ENCODE data around the gene PSMD12. TPM values are rescaled to one million over a fixed set of nuclear protein-coding genes. Genes with fewer than 3 reads are reported as not detected.

The PSMD12 gene
- total RNA-seq (ENCODE audit: low replicate concordance): 26.7 and 39.7 TPM in 2 replicates

DNA sequence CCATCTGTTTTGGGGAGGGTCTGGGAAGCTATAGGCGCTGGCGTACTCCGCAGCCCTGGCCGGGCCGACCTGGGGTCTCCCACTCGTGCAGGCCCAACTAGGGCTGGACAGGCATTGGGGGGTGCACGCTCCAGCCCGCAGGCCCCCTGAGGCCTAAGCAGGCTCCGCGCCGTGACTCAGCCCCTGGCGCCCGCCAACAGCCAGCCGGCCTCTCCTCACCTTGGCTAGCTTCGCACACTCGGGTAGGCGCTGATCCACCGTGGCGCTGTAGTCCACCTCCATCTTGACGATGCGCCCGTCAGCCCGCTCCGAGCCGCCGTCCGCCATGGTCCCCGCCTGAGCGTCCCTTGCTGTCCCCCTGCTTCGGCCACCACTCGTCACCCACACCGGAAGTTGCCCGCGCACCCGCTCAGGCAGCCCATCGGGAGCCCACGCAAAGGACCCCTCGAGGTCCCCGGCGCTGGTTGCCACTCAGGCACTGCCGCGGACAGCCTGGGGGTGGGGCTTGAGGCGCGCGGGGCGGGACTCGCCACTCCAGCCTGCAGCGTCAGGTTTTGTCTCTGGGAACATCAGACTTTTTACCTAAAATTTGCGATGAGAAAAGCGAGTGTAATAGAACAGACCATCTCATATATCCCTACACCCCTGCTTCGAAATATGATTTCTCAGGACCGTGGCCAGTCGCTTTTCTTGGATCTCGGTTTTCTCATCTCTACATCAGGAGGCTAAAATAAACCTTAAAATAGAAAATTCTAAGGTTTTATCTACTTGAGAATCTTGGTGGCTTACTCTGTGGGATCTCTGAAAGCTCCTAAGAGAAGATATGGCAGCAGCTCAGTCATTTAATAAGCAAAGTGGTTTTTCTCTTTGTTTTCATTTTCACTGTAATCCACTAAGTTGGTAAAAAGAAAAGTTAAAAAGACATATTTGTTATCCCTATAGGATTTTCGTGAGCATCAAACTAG is at the start of gene PSMD12:
Gene PSMD12 (minus strand): TSS at position 385 of the 965 bp plus-strand sequence. CDS start 58 bp downstream, at position 327.
- H3K36me3 Mint-ChIP-seq: peaks cover 12% of the 10 kb centered on the region
- peak within 1 kb of the TSS; percentile 42 for H3K27ac ChIP-seq
- no peaks in the 10 kb centered on the region for H3F3A ChIP-seq (ENCODE audit: low read depth)
- H3K4me3 ChIP-seq: peak within 1 kb of the TSS; percentile 87
- H3K27me3 ChIP-seq: no peaks in the 10 kb centered on the region
- H3K4me1 ChIP-seq: peaks cover 4% of the 10 kb centered on the region
- H3K79me2 ChIP-seq (ENCODE audit: low read depth): peaks cover 51% of the 10 kb centered on the region
- H3K27ac Mint-ChIP-seq: peak within 1 kb of the TSS; percentile 90
- H2AFZ ChIP-seq (replicated peaks): peak within 1 kb of the TSS; percentile 31
- peak within 1 kb of the TSS; percentile 94 for H3K4me2 ChIP-seq
- H3K36me3 ChIP-seq: no peaks in the 10 kb centered on the region
- no peaks in the 10 kb centered on the region for H3K27me3 Mint-ChIP-seq (ENCODE audit: insufficient read depth, low read depth)
- no peaks in the 10 kb centered on the region for H3K9me3 ChIP-seq (ENCODE audit: low read depth)
- TF ChIP-seq, protein P1, sequence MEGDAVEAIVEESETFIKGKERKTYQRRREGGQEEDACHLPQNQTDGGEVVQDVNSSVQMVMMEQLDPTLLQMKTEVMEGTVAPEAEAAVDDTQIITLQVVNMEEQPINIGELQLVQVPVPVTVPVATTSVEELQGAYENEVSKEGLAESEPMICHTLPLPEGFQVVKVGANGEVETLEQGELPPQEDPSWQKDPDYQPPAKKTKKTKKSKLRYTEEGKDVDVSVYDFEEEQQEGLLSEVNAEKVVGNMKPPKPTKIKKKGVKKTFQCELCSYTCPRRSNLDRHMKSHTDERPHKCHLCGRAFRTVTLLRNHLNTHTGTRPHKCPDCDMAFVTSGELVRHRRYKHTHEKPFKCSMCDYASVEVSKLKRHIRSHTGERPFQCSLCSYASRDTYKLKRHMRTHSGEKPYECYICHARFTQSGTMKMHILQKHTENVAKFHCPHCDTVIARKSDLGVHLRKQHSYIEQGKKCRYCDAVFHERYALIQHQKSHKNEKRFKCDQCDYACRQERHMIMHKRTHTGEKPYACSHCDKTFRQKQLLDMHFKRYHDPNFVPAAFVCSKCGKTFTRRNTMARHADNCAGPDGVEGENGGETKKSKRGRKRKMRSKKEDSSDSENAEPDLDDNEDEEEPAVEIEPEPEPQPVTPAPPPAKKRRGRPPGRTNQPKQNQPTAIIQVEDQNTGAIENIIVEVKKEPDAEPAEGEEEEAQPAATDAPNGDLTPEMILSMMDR (IDR thresholded peaks at IDR 0.05): no peak
- TF ChIP-seq EZH2phosphoT487 (IDR thresholded peaks at IDR 0.05) (no peak), EZH2 (IDR thresholded peaks at IDR 0.05) (no peak)
- peak within 1 kb of the TSS; percentile 97 for H3K4me3 Mint-ChIP-seq
- H4K20me1 ChIP-seq (ENCODE audit: low read depth): peaks cover 35% of the 10 kb centered on the region
- H3K4me1 Mint-ChIP-seq: peaks cover 23% of the 10 kb centered on the region
- no peaks in the 10 kb centered on the region for H3K9me3 Mint-ChIP-seq
- DNase-seq (ENCODE audit: low spot score): peak; percentile 93
- peak within 1 kb of the TSS; percentile 97 for H3K9ac ChIP-seq

DNA sequence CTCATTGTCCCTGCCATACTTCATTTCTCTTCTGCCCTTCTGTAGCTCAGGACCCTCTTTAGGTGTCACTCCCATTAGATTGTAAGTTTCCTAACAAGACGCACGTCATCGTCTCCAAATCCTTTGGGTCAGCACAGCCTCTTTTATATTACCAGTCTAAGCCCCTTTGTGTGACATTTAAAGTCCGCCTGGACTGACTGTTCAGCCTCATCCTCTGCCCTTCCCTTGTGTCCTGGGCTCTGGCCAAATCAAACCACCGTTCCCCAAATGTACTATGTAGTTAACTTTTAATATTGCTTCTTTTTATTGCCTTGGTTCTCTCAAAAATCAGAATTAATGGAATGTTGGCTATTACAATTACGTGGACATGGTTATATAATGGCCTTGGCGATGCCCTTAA is 48.9 kb upstream of the PSMD12 start:
- Histone ChIP-seq H3K36me3 (no peaks in the 10 kb centered on the region), H3K79me2 (ENCODE audit: low read depth) (no peaks in the 10 kb centered on the region), H3K4me3 (no peak overlapping the region), H3K4me2 (no peak overlapping the region), H3K9me3 (ENCODE audit: low read depth) (no peaks in the 10 kb centered on the region), H3F3A (ENCODE audit: low read depth) (no peaks in the 10 kb centered on the region), H4K20me1 (ENCODE audit: low read depth) (no peaks in the 10 kb centered on the region), H2AFZ (replicated peaks) (no peak overlapping the region), H3K27ac (no peak overlapping the region), H3K9ac (no peak overlapping the region), H3K4me1 (no peaks in the 10 kb centered on the region), H3K27me3 (no peaks in the 10 kb centered on the region)
- H3K4me3 Mint-ChIP-seq: no peak overlapping the region
- no peaks in the 10 kb centered on the region for H3K4me1 Mint-ChIP-seq
- peaks cover 6% of the 10 kb centered on the region for H3K27me3 Mint-ChIP-seq (ENCODE audit: insufficient read depth, low read depth)
- DNase-seq (ENCODE audit: low spot score): no peak
- no peak overlapping the region for H3K27ac Mint-ChIP-seq
- peaks cover 8% of the 10 kb centered on the region for H3K36me3 Mint-ChIP-seq
- H3K9me3 Mint-ChIP-seq: peaks cover 14% of the 10 kb centered on the region
- TF ChIP-seq, protein P1 (IDR thresholded peaks at IDR 0.05): no peak
- TF ChIP-seq EZH2phosphoT487 (IDR thresholded peaks at IDR 0.05) (no peak), EZH2 (IDR thresholded peaks at IDR 0.05) (no peak)

DNA sequence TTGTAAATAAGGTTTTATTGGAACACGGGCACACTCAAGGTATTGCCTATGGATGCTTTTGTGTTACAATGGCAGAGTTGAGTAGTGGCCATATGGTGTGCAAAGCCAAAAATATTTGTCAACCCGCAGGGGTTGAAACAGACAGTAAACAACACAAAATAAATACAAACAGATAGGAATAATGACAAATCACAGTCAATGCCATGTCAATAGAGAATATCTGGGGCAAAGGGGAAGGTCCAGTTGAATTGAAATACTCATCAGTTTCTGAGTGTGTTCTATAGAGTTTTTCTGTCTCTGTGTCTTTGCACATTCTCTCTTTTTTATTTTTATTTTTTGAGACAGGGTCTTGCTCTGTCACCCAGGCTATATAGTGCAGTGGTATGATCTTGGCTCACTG is 48.2 kb upstream of the PSMD12 start:
- Mint-ChIP-seq H3K27me3 (ENCODE audit: insufficient read depth, low read depth) (peaks cover 6% of the 10 kb centered on the region), H3K27ac (no peak overlapping the region), H3K36me3 (peaks cover 8% of the 10 kb centered on the region), H3K4me1 (no peaks in the 10 kb centered on the region), H3K9me3 (peaks cover 17% of the 10 kb centered on the region), H3K4me3 (no peak overlapping the region)
- Histone ChIP-seq H3K4me3 (no peak overlapping the region), H3K27ac (no peak overlapping the region), H3K36me3 (no peaks in the 10 kb centered on the region), H3K9me3 (ENCODE audit: low read depth) (no peaks in the 10 kb centered on the region), H3K4me2 (no peak overlapping the region), H3K4me1 (no peaks in the 10 kb centered on the region), H2AFZ (replicated peaks) (no peak overlapping the region), H3K27me3 (no peaks in the 10 kb centered on the region), H3K9ac (no peak overlapping the region), H4K20me1 (ENCODE audit: low read depth) (no peaks in the 10 kb centered on the region), H3F3A (ENCODE audit: low read depth) (no peaks in the 10 kb centered on the region), H3K79me2 (ENCODE audit: low read depth) (no peaks in the 10 kb centered on the region)
- no peak for DNase-seq (ENCODE audit: low spot score)
- no peak for TF ChIP-seq EZH2 (IDR thresholded peaks at IDR 0.05)
- no peak for TF ChIP-seq EZH2phosphoT487 (IDR thresholded peaks at IDR 0.05)
- TF ChIP-seq, protein P1 (IDR thresholded peaks at IDR 0.05): no peak

All from neural progenitor cell (in vitro differentiated cells).